NCI-H1048 (cell line): ENCODE measurements around the gene TRAPPC12.
"Not testable (repeated sequence)": the region's sequence is repeated elsewhere in the genome, so short reads cannot be mapped to it uniquely, and the experiment has no call there.

Experiments used
- DNase-seq: peaks from one replicate; lab custom pipeline; 2025; lab: John Stamatoyannopoulos, UW

TRAPPC12 gene

GRCh38 chr2:3487432-3487831 lies 107.9 kb downstream of the TRAPPC12 start:
- no peak for DNase-seq

- no peak for DNase-seq
Observed at GRCh38 chr2:3488061-3488531, 108.6 kb downstream of the TRAPPC12 start.

- no peak for DNase-seq
Observed at GRCh38 chr2:3488855-3489763, 109.6 kb downstream of the TRAPPC12 start.

- no peak for DNase-seq
Observed at GRCh38 chr2:3489764-3490115, 110.2 kb downstream of the TRAPPC12 start.

DNA sequence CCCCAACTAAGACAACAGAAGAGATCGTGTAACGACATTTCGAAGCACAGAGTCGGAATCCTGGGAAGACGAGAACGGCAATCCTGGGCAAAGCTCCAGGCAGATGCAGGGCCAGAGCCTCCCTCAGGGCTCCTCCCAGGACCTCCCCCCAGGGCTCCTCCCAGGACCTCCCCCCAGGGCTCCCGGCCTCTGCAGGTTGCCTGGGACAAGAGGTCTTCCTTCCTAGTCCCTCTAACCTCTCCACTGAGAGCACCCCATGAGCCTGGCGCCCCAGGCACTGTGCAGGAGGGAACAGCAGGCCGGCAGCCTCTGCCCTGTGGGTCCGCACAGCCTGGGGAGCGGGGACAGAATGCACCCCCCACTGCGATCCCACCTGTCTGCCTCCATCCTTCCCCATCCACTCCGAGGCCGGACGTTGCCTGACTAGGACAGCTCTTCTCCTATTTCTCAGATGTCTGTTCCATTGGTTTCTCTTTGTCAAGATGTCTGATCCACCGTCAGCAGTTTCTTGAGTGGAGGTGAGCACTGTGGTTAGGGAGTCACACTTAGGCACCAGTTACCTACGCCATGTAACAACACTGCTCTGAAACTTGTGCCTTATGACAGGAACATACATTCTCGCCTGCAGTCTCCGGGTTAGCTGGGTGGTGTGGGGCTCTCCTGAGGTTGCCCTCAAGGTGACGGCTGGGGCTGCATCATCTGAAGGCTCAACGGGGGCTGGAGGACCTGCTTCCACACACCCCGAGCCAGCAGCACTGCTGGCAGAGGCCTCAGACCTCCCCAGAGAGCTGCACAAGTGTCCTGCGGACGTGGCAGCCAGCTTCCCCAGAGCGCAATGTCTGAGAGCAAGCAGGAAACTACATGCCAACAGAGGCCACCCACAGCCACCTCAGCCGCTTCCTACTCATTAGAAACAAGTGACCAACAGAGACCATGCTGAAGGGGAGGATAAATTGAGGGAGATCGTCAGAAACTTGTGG lies 111.0 kb downstream of the TRAPPC12 start:
- DNase-seq, result no peak

DNA sequence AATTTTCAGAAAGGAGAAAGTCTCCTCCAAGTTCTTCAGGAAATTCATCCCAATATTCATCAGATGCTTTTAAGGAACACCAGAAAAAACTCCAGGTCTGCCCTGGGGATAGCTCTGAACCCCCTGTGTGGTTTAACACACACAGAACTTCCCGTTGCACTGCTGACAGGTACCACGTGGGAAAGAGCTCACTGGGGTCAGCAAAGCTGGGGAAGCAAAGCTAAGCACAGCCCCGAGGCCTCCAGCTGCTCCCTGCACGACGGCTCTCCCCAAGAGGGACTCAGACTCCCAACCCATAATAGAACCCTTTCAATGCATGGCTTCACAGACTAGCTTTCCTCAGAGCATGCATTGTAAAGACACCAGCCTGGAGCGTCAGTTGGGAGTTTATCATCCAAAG lies 111.8 kb downstream of the TRAPPC12 start:
- no peak for DNase-seq

DNA sequence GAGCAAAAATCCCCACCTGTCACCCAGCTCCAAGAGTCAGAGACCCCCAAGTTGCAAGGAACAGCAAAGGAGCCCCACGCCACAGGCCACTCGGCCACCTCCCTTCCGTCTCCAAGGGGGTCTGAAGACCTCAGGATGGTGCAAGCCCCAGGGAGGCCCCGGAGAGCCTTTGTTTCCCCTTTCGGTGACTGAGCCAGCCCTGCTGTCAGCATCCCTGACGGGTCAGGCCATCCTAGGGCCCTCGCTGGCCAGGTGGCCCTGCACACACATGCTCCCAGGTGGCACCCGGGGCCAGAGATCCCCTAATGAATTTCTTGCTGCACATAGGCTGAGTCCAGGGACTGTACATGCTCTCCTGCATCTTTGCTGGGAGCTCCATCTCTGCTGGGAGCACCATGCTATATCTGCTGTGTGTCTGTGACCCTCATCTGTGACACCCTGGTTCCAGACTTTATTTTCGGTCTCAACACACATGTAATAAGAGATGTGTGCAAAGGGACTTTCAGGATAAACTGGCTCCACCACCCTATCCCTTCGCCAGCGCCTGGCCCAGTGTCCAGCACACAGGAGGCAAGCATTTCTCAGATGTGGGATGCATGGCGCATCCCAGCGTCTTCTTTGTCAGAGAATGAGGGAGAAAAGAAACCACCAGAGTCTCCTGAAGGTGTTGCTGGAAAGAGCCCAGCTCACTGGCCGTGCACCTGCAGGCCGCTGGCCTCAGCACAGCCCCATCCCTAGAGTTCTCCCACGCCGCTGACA lies 112.4 kb downstream of the TRAPPC12 start:
- DNase-seq, result no peak

DNA sequence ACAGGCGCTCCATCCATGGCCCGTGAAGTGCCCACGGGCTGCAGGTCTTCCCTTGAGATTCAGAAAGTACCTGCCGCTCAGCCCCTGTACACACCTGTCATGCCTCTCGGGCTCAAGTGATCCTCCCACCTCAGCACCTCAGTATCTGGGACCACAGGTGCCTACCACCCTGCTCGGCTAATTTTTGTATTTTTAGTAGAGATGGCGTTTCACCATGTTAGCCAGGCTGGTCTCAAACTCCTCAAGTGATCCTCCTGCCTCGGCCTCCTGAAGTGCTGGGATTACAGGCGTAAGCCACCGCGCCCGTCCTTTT lies 112.9 kb downstream of the TRAPPC12 start:
- DNase-seq, result not testable (repeated sequence)

GRCh38 chr2:3492951-3493614 lies 113.6 kb downstream of the TRAPPC12 start:
- no peak for DNase-seq

GRCh38 chr2:3493615-3494007 lies 114.1 kb downstream of the TRAPPC12 start:
- DNase-seq, result no peak

- DNase-seq, result no peak
Observed at GRCh38 chr2:3494984-3495666, 115.6 kb downstream of the TRAPPC12 start.

DNA sequence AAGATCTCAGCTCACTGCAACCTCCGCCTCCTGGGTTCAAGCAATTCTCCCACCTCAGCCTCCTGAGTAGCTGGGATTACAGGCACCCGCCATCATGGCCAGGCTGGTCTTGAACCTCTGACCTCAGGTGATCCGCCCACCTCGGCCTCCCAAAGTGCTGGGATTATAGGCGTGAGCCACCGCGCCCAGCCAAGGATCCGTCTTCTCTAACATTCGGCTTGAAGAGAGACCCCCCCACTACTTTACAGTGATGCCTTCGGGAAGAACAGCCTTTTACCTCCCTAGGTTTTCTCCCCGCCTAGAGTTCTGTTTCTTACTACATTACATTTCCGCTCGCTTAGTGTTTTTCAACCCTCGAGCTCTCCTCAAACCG lies 117.2 kb downstream of the TRAPPC12 start:
- DNase-seq, result not testable (repeated sequence)

- no peak for DNase-seq
Observed at GRCh38 chr2:3498783-3499394, 119.4 kb downstream of the TRAPPC12 start.

- DNase-seq, result no peak
Observed at GRCh38 chr2:3500326-3500899, 120.9 kb downstream of the TRAPPC12 start.

DNA sequence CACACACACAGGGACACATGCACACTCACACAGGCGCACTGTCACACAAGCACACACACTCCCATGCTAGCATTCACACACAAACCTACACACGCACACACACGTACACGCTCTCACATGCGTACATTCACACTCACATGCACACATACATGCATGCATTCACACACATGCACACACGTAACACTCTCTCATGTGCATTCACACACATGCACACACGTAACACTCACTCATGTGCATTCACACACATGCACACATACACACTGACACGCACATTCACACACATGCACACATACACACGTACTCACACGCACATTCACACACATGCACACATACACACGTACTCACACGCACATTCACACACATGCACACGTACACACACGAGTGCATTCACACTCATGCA lies 123.6 kb downstream of the TRAPPC12 start:
- no peak for DNase-seq

GRCh38 chr2:3503483-3503882 lies 124.0 kb downstream of the TRAPPC12 start:
- no peak for DNase-seq

DNA sequence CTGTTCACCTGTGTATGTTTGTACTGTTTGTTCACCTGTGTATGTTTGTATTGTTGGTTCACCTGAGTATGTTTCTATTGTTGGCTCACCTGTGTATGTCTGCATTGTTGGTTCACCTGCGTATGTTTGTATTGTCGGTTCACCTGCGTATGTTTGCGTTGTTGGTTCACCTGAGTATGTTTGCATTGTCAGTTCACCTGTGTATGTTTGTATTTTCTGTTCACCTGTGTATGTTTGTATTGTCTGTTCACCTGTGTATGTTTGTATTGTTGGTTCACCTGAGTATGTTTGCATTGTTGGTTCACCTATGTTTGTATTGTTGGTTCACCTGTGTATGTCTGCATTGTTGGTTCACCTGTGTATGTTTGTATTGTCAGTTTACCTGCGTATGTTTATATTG lies 125.2 kb downstream of the TRAPPC12 start:
- DNase-seq, result no peak

GRCh38 chr2:3505771-3506170 lies 126.3 kb downstream of the TRAPPC12 start:
- no peak for DNase-seq

DNA sequence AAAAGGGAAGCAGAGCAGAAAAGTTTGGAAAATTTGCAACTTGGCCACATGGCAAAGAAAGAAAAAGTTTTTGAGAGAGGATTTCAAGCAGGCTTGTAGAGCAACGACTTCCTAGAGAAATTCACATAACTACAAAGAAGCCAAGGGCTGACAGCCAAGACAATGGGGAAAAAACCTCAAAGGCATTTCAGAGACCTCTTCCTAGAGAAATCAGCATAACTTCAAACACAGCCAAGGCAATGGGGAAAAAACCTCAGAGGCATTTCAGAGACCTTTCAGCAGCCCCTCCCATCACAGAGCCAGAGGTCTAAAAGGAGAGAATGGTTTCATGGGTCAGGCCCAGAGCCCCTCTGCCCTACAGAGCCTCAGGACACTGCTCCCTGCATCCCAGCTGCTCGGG lies 132.6 kb downstream of the TRAPPC12 start:
- DNase-seq, result no peak
